Upper lobe of left lung (tissue), 6 donors: ENCODE measurements around the gene ARMC8. TPM values are rescaled to one million over a fixed set of nuclear protein-coding genes. Genes with fewer than 3 reads are reported as not detected.

Experiments used
- ATAC-seq, 2 donors: fragments of 200-7000 bp; cut with Tn5 transposase; one replicate each; pipeline ENCODE4 v1.9.1; 2022; ENCODE audit warnings: mild to moderate bottlenecking in 2 of 2, moderate library complexity in 2 of 2; ENCODE audit not compliant: low FRiP score in 2 of 2
- DNase-seq, 2 donors: peaks; one replicate each; pipeline ENCODE4 v3.0.0-alpha.2; 2019 to 2020
- H3K27ac ChIP-seq, 4 donors: fragments of 200-600 bp; sonication (generic); one replicate each; pipeline ENCODE4 v1.5.1; 2016 to 2019
- H3K27me3 ChIP-seq, 4 donors: fragments of 200-600 bp; sonication (generic); one replicate each; pipeline ENCODE4 v1.5.1; 2017 to 2019
- H3K36me3 ChIP-seq, 4 donors: fragments of 200-600 bp; sonication (generic); one replicate each; pipeline ENCODE4 v1.5.1; 2016 to 2019
- H3K4me1 ChIP-seq, 4 donors: fragments of 200-600 bp; sonication (generic); one replicate each; pipeline ENCODE4 v1.5.1; 2018 to 2019
- H3K4me3 ChIP-seq, 4 donors: fragments of 200-600 bp; sonication (generic); one replicate each; pipeline ENCODE4 v1.5.1; 2017 to 2019; ENCODE audit warnings: mild to moderate bottlenecking in 2 of 4, moderate library complexity in 1 of 4
- H3K9me3 ChIP-seq, 4 donors: fragments of 200-600 bp; sonication (generic); one replicate each; pipeline ENCODE4 v1.5.1; 2018 to 2019
- CTCF ChIP-seq, 6 experiments: fragments of 450-650 bp in 4 of 6; fragments of 200-600 bp in 2 of 6; sonication (generic) in 2 of 6; IDR thresholded peaks; one replicate each; pipeline ENCODE4 v1.5.1; 2016 to 2019; ENCODE audit warnings: antibody characterized with exemption in 6 of 6
- EP300 ChIP-seq, 4 donors: sonication (generic); formaldehyde crosslinking; IDR thresholded peaks; one replicate each; pipeline ENCODE4 v1.5.1; 2017; ENCODE audit warnings: antibody characterized with exemption in 4 of 4, control low read depth in 2 of 4
- POLR2A ChIP-seq, 4 donors: fragments of 450-650 bp; IDR thresholded peaks; one replicate each; pipeline ENCODE4 v1.5.1; 2016 to 2017; ENCODE audit warnings: antibody characterized with exemption in 4 of 4, mild to moderate bottlenecking in 2 of 4
- POLR2AphosphoS5 ChIP-seq, 2 donors: sonication (generic); formaldehyde crosslinking; IDR thresholded peaks; one replicate each; pipeline ENCODE4 v1.5.1; 2017; ENCODE audit warnings: antibody characterized with exemption in 2 of 2
- WGBS, 2 donors: methylation state at CpG; one replicate each; pipeline ENCODE4 v1.1.5; 2017 to 2018; 5-methylcytosine and 5-hydroxymethylcytosine counted together
- total RNA-seq, 6 donors: library from RNA; depleted of rRNA in 4 of 6; stranded (reverse); fragments of >200 nt in 4 of 6; gene quantifications; one replicate each; pipeline versions ENCODE4 v1.1.0 to v1.2.1, GENCODE V29; 2016 to 2021
- donor health status: DM: no; HTN: no; CAD: no; lungs with moderate emphysema.
- donor health status: DM: no; HTN: yes; CAD: no; lungs with severe emphysema.

Gene ARMC8
- total RNA-seq, 6 donors from 2014 or later: 40.2 to 67.4 (median 48.1) TPM

DNA sequence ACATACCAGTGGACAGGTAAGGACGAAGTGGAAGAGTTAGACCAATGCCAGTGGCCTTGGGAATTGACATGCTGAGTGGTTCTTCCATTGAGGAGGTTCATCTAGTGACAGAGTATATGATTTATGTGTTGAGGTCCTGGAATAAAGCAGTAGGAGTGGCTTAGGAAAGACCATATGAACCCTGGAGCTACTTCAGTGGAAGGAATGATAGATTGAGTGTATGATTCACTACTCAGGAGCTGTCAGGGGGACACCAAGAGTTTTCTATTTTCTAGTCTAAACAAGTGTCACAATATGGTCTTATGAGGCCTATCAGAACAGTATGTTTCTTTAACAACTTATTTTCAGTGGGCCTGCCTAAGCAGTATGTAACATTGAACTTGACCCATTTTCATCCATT lies 78.6 kb downstream of the ARMC8 start:
- no peaks in the 10 kb centered on the region for H3K4me1 ChIP-seq
- 100% methylated on average over 1 of the region's 1 CpG for WGBS, 2 donors
- DNase-seq (no peak), ATAC-seq (no peak)
- H3K4me3 ChIP-seq: no peak overlapping the region
- no peak overlapping the region for H3K27ac ChIP-seq
- TF ChIP-seq POLR2A (IDR thresholded peaks at IDR 0.05): no peak
- TF ChIP-seq POLR2AphosphoS5 (IDR thresholded peaks at IDR 0.05): no peak
- no peak for TF ChIP-seq EP300 (IDR thresholded peaks at IDR 0.05)
- no peak for TF ChIP-seq CTCF (IDR thresholded peaks at IDR 0.05)
- H3K36me3 ChIP-seq: peaks cover 0 to 48% (median 12%) of the 10 kb centered on the region in 4 donors
- no peaks in the 10 kb centered on the region for H3K27me3 ChIP-seq
- H3K9me3 ChIP-seq: no peaks in the 10 kb centered on the region

DNA sequence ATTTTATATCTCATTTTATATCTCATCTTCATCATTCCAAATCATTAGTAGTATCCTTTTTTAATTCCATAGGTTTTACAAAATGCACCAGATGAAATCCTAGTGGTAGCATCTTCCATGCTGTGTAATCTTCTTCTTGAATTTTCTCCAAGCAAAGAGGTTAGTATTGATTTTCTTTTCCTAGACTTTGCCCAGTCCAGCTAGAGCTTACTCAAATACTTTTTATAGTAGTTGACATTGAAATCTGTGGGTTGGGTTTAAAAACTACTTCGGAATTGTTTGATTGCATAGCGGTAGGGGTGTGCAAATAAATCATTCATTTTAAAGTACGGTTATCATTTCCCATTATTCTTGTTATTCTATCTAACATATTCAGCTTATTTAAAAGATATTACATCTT lies 80.0 kb downstream of the ARMC8 start:
- H3K36me3 ChIP-seq: peaks cover 0 to 60% (median 14%) of the 10 kb centered on the region in 4 donors
- H3K4me3 ChIP-seq: no peak overlapping the region
- no peak for ATAC-seq
- H3K27me3 ChIP-seq: no peaks in the 10 kb centered on the region
- H3K9me3 ChIP-seq: no peaks in the 10 kb centered on the region
- 96 to 99% methylated on average over 3 of the region's 3 CpGs for WGBS, 2 donors
- no peaks in the 10 kb centered on the region for H3K4me1 ChIP-seq
- no peak overlapping the region for H3K27ac ChIP-seq
- no peak for DNase-seq
- TF ChIP-seq EP300 (IDR thresholded peaks at IDR 0.05) (no peak), CTCF (IDR thresholded peaks at IDR 0.05) (no peak), POLR2AphosphoS5 (IDR thresholded peaks at IDR 0.05) (no peak), POLR2A (IDR thresholded peaks at IDR 0.05) (no peak)

GRCh38 chr3:138270245-138270644 lies 83.1 kb downstream of the ARMC8 start:
- H3K27me3 ChIP-seq: no peaks in the 10 kb centered on the region
- DNase-seq (no peak), ATAC-seq (no peak)
- peaks cover 6 to 81% (median 36%) of the 10 kb centered on the region in 4 donors for H3K36me3 ChIP-seq
- WGBS, 2 donors: 96 to 99% methylated on average over 2 of the region's 2 CpGs
- no peak for TF ChIP-seq POLR2AphosphoS5 (IDR thresholded peaks at IDR 0.05)
- TF ChIP-seq POLR2A (IDR thresholded peaks at IDR 0.05): no peak
- TF ChIP-seq EP300 (IDR thresholded peaks at IDR 0.05): no peak
- no peak for TF ChIP-seq CTCF (IDR thresholded peaks at IDR 0.05)
- no peaks in the 10 kb centered on the region for H3K9me3 ChIP-seq
- H3K4me1 ChIP-seq: no peaks in the 10 kb centered on the region
- no peak overlapping the region for H3K27ac ChIP-seq
- H3K4me3 ChIP-seq: no peak overlapping the region

DNA sequence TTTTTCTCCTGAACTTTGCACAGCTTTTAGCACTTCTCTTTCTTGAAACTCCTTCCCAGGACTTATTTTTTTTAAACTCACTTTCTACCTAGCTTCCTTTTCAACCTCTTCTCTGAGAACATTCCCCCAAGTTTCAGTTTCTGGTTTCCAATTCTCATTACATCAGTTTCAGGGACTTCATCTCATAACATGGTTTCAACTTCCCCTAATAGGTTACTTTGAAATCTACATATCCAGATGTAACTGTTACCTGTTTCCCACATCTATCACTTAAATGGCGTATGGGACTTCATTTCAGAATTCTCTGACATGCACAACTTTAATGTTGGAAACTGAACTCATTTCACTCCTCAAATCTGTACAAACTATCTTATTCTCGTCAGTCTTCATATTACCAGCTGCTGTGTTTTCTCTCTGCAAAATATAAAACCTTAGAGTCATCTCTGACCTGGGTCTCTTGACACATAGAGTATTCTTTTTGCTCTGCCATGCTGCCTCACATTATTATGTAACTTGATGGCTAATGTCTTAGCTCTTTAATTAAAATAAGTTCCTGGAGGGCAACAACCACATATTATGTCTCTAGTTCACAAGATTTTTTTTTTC lies 84.2 kb downstream of the ARMC8 start:
- Histone ChIP-seq H3K27me3 (no peaks in the 10 kb centered on the region), H3K9me3 (no peaks in the 10 kb centered on the region), H3K4me3 (no peak overlapping the region), H3K4me1 (no peaks in the 10 kb centered on the region), H3K27ac (no peak overlapping the region), H3K36me3 (peaks cover 6 to 79% (median 38%) of the 10 kb centered on the region in 4 donors)
- ATAC-seq: no peak
- WGBS, 2 donors: 91 to 98% methylated on average over 2 of the region's 2 CpGs
- TF ChIP-seq CTCF (IDR thresholded peaks at IDR 0.05) (no peak), POLR2AphosphoS5 (IDR thresholded peaks at IDR 0.05) (no peak), EP300 (IDR thresholded peaks at IDR 0.05) (no peak), POLR2A (IDR thresholded peaks at IDR 0.05) (no peak)
- no peak for DNase-seq

DNA sequence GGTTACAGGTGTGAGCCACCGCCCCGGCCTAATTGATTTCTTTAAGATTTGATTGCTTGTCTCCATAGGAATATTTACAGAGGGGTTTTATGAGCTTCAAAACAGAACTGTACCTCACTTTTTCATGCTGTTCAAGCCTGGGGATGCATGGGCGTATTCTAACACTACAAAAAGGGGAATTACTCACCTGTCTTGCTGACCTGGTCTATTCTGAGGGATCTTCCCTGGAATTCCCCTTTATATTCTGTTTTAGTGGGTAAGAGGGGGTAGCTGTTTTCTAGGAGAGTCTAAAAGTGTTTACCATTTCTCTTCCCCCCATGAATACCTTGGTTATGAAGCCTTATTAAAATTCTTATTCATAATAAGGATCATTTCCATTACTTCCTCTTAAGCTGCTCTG lies 94.5 kb downstream of the ARMC8 start:
- Histone ChIP-seq H3K27ac (no peak overlapping the region), H3K9me3 (no peaks in the 10 kb centered on the region), H3K36me3 (peaks cover 3 to 52% (median 22%) of the 10 kb centered on the region in 4 donors), H3K4me3 (no peak overlapping the region), H3K4me1 (no peaks in the 10 kb centered on the region), H3K27me3 (no peaks in the 10 kb centered on the region)
- WGBS, 2 donors: 96 to 100% methylated on average over 1 to 3 of the region's 3 CpGs
- ATAC-seq (no peak), DNase-seq (no peak)
- TF ChIP-seq EP300 (IDR thresholded peaks at IDR 0.05) (no peak), CTCF (IDR thresholded peaks at IDR 0.05) (no peak), POLR2A (IDR thresholded peaks at IDR 0.05) (no peak), POLR2AphosphoS5 (IDR thresholded peaks at IDR 0.05) (no peak)
